ENCODE data around the gene MRPL24. TPM values are rescaled to one million over a fixed set of nuclear protein-coding genes. Genes with fewer than 3 reads are reported as not detected.

Gene MRPL24
- total and polyA plus RNA-seq, 10 of the 15 experiments (the other 5 are each of a cell fraction or from before 2014, with no cell fraction given) = 87.4 to 269 (median 134) TPM

- TF ChIP-seq GABPA (IDR thresholded peaks at IDR 0.05; ENCODE audit: low read depth) (no peak), CEBPZ (IDR thresholded peaks at IDR 0.05; ENCODE audit: low read depth, low read length) (peak; percentile 29; the same call in 1 of the 2 replicates), RB1 (IDR thresholded peaks at IDR 0.05; ENCODE audit: borderline replicate concordance) (peak; percentile 52; the same call in 1 of the 2 replicates), ASH2L (IDR thresholded peaks at IDR 0.05; ENCODE audit: borderline replicate concordance, low read depth) (0 out of 2 replicates have a peak, but pooled peaks have one; percentile 27), USF2 (IDR thresholded peaks at IDR 0.05; ENCODE audit: borderline replicate concordance, low read depth, low read length) (peak; percentile 14), LARP7 (IDR thresholded peaks at IDR 0.05) (peak; percentile 62; the same call in 1 of the 2 replicates), CREM (IDR thresholded peaks at IDR 0.05; ENCODE audit: low read depth) (peak; percentile 77), BHLHE40 (IDR thresholded peaks at IDR 0.05; ENCODE audit: borderline replicate concordance in 1 of 2, low read depth in 2 of 2, low read length in 1 of 2) (peak; percentile 83 to 93), NR2C1 (IDR thresholded peaks at IDR 0.05) (0 out of 2 replicates have a peak, but pooled peaks have one; percentile 23), RELA (IDR thresholded peaks at IDR 0.05; ENCODE audit: borderline replicate concordance, partially characterized antibody) (peak; percentile 35), SREBF2 (IDR thresholded peaks at IDR 0.05; ENCODE audit: low read length) (no peak), NBN (IDR thresholded peaks at IDR 0.05) (no peak), HCFC1 (IDR thresholded peaks at IDR 0.05; ENCODE audit: low read length) (peak; percentile 73), CHD2 (IDR thresholded peaks at IDR 0.05; ENCODE audit: borderline replicate concordance, low read depth, low read length) (peak; percentile 74), MTA2 (IDR thresholded peaks at IDR 0.05; ENCODE audit: low read depth) (no peak)
- TF ChIP-seq, protein P1, sequence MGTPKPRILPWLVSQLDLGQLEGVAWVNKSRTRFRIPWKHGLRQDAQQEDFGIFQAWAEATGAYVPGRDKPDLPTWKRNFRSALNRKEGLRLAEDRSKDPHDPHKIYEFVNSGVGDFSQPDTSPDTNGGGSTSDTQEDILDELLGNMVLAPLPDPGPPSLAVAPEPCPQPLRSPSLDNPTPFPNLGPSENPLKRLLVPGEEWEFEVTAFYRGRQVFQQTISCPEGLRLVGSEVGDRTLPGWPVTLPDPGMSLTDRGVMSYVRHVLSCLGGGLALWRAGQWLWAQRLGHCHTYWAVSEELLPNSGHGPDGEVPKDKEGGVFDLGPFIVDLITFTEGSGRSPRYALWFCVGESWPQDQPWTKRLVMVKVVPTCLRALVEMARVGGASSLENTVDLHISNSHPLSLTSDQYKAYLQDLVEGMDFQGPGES (IDR thresholded peaks at IDR 0.05) = 0 out of 2 replicates have a peak, but pooled peaks have one; percentile 42
- TF ChIP-seq, protein P2, sequence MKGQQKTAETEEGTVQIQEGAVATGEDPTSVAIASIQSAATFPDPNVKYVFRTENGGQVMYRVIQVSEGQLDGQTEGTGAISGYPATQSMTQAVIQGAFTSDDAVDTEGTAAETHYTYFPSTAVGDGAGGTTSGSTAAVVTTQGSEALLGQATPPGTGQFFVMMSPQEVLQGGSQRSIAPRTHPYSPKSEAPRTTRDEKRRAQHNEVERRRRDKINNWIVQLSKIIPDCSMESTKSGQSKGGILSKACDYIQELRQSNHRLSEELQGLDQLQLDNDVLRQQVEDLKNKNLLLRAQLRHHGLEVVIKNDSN (IDR thresholded peaks at IDR 0.05; ENCODE audit: borderline replicate concordance, extremely low read length, insufficient read depth, low read depth, low read length) = peak; percentile 63
- TF ChIP-seq, protein P3, sequence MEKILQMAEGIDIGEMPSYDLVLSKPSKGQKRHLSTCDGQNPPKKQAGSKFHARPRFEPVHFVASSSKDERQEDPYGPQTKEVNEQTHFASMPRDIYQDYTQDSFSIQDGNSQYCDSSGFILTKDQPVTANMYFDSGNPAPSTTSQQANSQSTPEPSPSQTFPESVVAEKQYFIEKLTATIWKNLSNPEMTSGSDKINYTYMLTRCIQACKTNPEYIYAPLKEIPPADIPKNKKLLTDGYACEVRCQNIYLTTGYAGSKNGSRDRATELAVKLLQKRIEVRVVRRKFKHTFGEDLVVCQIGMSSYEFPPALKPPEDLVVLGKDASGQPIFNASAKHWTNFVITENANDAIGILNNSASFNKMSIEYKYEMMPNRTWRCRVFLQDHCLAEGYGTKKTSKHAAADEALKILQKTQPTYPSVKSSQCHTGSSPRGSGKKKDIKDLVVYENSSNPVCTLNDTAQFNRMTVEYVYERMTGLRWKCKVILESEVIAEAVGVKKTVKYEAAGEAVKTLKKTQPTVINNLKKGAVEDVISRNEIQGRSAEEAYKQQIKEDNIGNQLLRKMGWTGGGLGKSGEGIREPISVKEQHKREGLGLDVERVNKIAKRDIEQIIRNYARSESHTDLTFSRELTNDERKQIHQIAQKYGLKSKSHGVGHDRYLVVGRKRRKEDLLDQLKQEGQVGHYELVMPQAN (conservative IDR thresholded peaks at IDR 0.05) = peak; percentile 61
Measured at GRCh38 chr1:156751757-156752481, 11.0 kb upstream of the MRPL24 start (continued).
